HUDEP-2 (cell line): ENCODE results near the gene GK.
"Not testable (repeated sequence)": the region's sequence is repeated elsewhere in the genome, so short reads cannot be mapped to it uniquely, and the experiment has no call there.

Source experiments
- DNase-seq, 76 experiments: peaks; one replicate each; lab custom pipeline; 2025; ENCODE audit not compliant: unreplicated experiment in 76 of 76; lab: John Stamatoyannopoulos, UW

Gene GK

GRCh38 chrX:30653415-30654131 lies at the start of gene GK:
Gene GK, plus strand, starts transcription at chrX:30653423. Its CDS starts 115 bp downstream, at chrX:30653538.
- peak in 4 of 76 experiments; percentile 0 to 28 (median 12) for DNase-seq

GRCh38 chrX:30607155-30607554 lies 46.1 kb upstream of the GK start:
- DNase-seq, result no peak

GRCh38 chrX:30610026-30610425 lies 43.2 kb upstream of the GK start:
- no peak for DNase-seq

GRCh38 chrX:30612250-30612655 lies 41.0 kb upstream of the GK start:
- DNase-seq, result no peak

GRCh38 chrX:30613721-30614120 lies 39.5 kb upstream of the GK start:
- no peak for DNase-seq

GRCh38 chrX:30615229-30615628 lies 38.0 kb upstream of the GK start:
- no peak for DNase-seq

GRCh38 chrX:30618160-30618765 lies 35.0 kb upstream of the GK start:
- no peak for DNase-seq

- DNase-seq, result no peak
These were observed 33.1 kb upstream of the GK start for GRCh38 chrX:30620125-30620524.

- DNase-seq, result no peak
These were observed 32.1 kb upstream of the GK start for GRCh38 chrX:30620980-30621618.

- no peak for DNase-seq
These were observed 30.9 kb upstream of the GK start for GRCh38 chrX:30622361-30622760.

- DNase-seq, result no peak
These were observed 26.8 kb upstream of the GK start for GRCh38 chrX:30626402-30626801.

- no peak for DNase-seq
These were observed 25.2 kb upstream of the GK start for GRCh38 chrX:30627818-30628652.

GRCh38 chrX:30634070-30634469 lies 19.2 kb upstream of the GK start:
- DNase-seq, result not testable (repeated sequence)

GRCh38 chrX:30635630-30636029 lies 17.6 kb upstream of the GK start:
- DNase-seq, result peak in 1 of 76 experiments; percentile 0

- no peak for DNase-seq
These were observed 15.1 kb upstream of the GK start for GRCh38 chrX:30637874-30638815.

GRCh38 chrX:30639702-30640101 lies 13.5 kb upstream of the GK start:
- not testable (repeated sequence) for DNase-seq

- no peak for DNase-seq
These were observed 10.6 kb upstream of the GK start for GRCh38 chrX:30642642-30643041.

GRCh38 chrX:30643313-30643821 lies 9.9 kb upstream of the GK start:
- DNase-seq, result no peak

- no peak for DNase-seq
These were observed 3.4 kb upstream of the GK start for GRCh38 chrX:30649859-30650258.
